NT2/D1 (cell line): ENCODE measurements around the gene GABBR2.

Source experiments
- SUZ12 ChIP-seq: IDR thresholded peaks from 2 replicates; pipeline ENCODE4 v1.6.1; 2011; ENCODE audit not compliant: insufficient read length, insufficient read depth; ENCODE audit errors: extremely low read depth
- YY1 ChIP-seq: IDR thresholded peaks from 2 replicates; pipeline ENCODE4 v1.6.1; 2011; ENCODE audit not compliant: insufficient read length, insufficient read depth
- ZNF274 ChIP-seq: IDR thresholded peaks from 2 replicates; pipeline ENCODE4 v1.6.1; 2011; ENCODE audit warnings: mild to moderate bottlenecking, low read depth, low read length

GRCh38 chr9:98304381-98304780 lies 404.4 kb downstream of the GABBR2 start:
- TF ChIP-seq YY1 = no peak
- no peak for TF ChIP-seq SUZ12
- no peak for TF ChIP-seq ZNF274
